ENCODE measurements around the gene FNDC10. TPM values are rescaled to one million over a fixed set of nuclear protein-coding genes. Genes with fewer than 3 reads are reported as not detected.

The FNDC10 gene
- total RNA-seq, 1 experiment from 2014 or later = not detected

- Histone ChIP-seq H3K27ac (ENCODE audit: low read length) (no peak overlapping the region), H3K4me2 (ENCODE audit: low read depth, low read length, poor library complexity, severe bottlenecking) (no peak overlapping the region), H3K9me3 (ENCODE audit: low read length) (no peaks in the 10 kb centered on the region), H3K79me2 (ENCODE audit: low read length) (no peaks in the 10 kb centered on the region), H3K4me1 (ENCODE audit: low read length) (peaks cover 13% of the 10 kb centered on the region), H2AFZ (ENCODE audit: low read length) (no peak overlapping the region), H4K20me1 (ENCODE audit: insufficient read depth, low read depth, low read length) (no peaks in the 10 kb centered on the region), H3K9me2 (replicated peaks; ENCODE audit: insufficient read depth, low read length) (no peaks in the 10 kb centered on the region), H3K4me3 (ENCODE audit: low read length) (no peak overlapping the region), H3K9ac (ENCODE audit: low read length) (no peak overlapping the region), H3K36me3 (ENCODE audit: insufficient read depth, low read length) (no peaks in the 10 kb centered on the region), H3K27me3 (ENCODE audit: low read length) (no peaks in the 10 kb centered on the region)
- peak; percentile 56 for DNase-seq
Measured at GRCh38 chr1:1605034-1605591, 5.2 kb upstream of the FNDC10 start.

GRCh38 chr1:1604374-1605033, 4.6 kb upstream of the FNDC10 start:
- Histone ChIP-seq H3K9ac (ENCODE audit: low read length) (no peak overlapping the region), H3K79me2 (ENCODE audit: low read length) (no peaks in the 10 kb centered on the region), H3K4me2 (ENCODE audit: low read depth, low read length, poor library complexity, severe bottlenecking) (no peak overlapping the region), H3K4me1 (ENCODE audit: low read length) (peaks cover 13% of the 10 kb centered on the region), H3K9me3 (ENCODE audit: low read length) (no peaks in the 10 kb centered on the region), H3K4me3 (ENCODE audit: low read length) (no peak overlapping the region), H4K20me1 (ENCODE audit: insufficient read depth, low read depth, low read length) (no peaks in the 10 kb centered on the region), H3K27ac (ENCODE audit: low read length) (no peak overlapping the region), H3K27me3 (ENCODE audit: low read length) (no peaks in the 10 kb centered on the region), H3K36me3 (ENCODE audit: insufficient read depth, low read length) (no peaks in the 10 kb centered on the region), H3K9me2 (replicated peaks; ENCODE audit: insufficient read depth, low read length) (no peaks in the 10 kb centered on the region), H2AFZ (ENCODE audit: low read length) (no peak overlapping the region)
- DNase-seq = no peak

- Histone ChIP-seq H3K9me3 (ENCODE audit: low read length) (no peaks in the 10 kb centered on the region), H3K9me2 (replicated peaks; ENCODE audit: insufficient read depth, low read length) (no peaks in the 10 kb centered on the region), H3K27me3 (ENCODE audit: low read length) (no peaks in the 10 kb centered on the region), H3K36me3 (ENCODE audit: insufficient read depth, low read length) (no peaks in the 10 kb centered on the region), H3K4me1 (ENCODE audit: low read length) (peaks cover 13% of the 10 kb centered on the region), H3K4me2 (ENCODE audit: low read depth, low read length, poor library complexity, severe bottlenecking) (no peak overlapping the region), H3K9ac (ENCODE audit: low read length) (no peak overlapping the region), H3K79me2 (ENCODE audit: low read length) (no peaks in the 10 kb centered on the region), H3K4me3 (ENCODE audit: low read length) (no peak overlapping the region), H3K27ac (ENCODE audit: low read length) (no peak overlapping the region), H4K20me1 (ENCODE audit: insufficient read depth, low read depth, low read length) (no peaks in the 10 kb centered on the region), H2AFZ (ENCODE audit: low read length) (no peak overlapping the region)
- DNase-seq = no peak
Measured at GRCh38 chr1:1603671-1604373, 3.9 kb upstream of the FNDC10 start.

- Histone ChIP-seq H3K9me2 (replicated peaks; ENCODE audit: insufficient read depth, low read length) (no peaks in the 10 kb centered on the region), H3K9ac (ENCODE audit: low read length) (no peak overlapping the region), H2AFZ (ENCODE audit: low read length) (no peak overlapping the region), H3K79me2 (ENCODE audit: low read length) (no peaks in the 10 kb centered on the region), H3K27me3 (ENCODE audit: low read length) (no peaks in the 10 kb centered on the region), H3K36me3 (ENCODE audit: insufficient read depth, low read length) (no peaks in the 10 kb centered on the region), H3K9me3 (ENCODE audit: low read length) (no peaks in the 10 kb centered on the region), H4K20me1 (ENCODE audit: insufficient read depth, low read depth, low read length) (no peaks in the 10 kb centered on the region), H3K4me2 (ENCODE audit: low read depth, low read length, poor library complexity, severe bottlenecking) (no peak overlapping the region), H3K4me3 (ENCODE audit: low read length) (no peak overlapping the region), H3K4me1 (ENCODE audit: low read length) (peaks cover 15% of the 10 kb centered on the region), H3K27ac (ENCODE audit: low read length) (no peak overlapping the region)
- DNase-seq = peak; percentile 50
Measured at GRCh38 chr1:1602968-1603506, 3.1 kb upstream of the FNDC10 start.

- peak; percentile 49 for DNase-seq
- H3K27ac ChIP-seq (ENCODE audit: low read length) = no peak overlapping the region
Measured at GRCh38 chr1:1602304-1602967, 2.5 kb upstream of the FNDC10 start.

GRCh38 chr1:1601564-1602303, 1.8 kb upstream of the FNDC10 start:
- Histone ChIP-seq H3K27me3 (ENCODE audit: low read length) (no peaks in the 10 kb centered on the region), H3K27ac (ENCODE audit: low read length) (no peak overlapping the region), H2AFZ (ENCODE audit: low read length) (no peak overlapping the region), H3K9me3 (ENCODE audit: low read length) (no peaks in the 10 kb centered on the region), H3K4me1 (ENCODE audit: low read length) (peaks cover 21% of the 10 kb centered on the region), H3K36me3 (ENCODE audit: insufficient read depth, low read length) (no peaks in the 10 kb centered on the region), H3K9me2 (replicated peaks; ENCODE audit: insufficient read depth, low read length) (no peaks in the 10 kb centered on the region), H4K20me1 (ENCODE audit: insufficient read depth, low read depth, low read length) (no peaks in the 10 kb centered on the region), H3K4me3 (ENCODE audit: low read length) (no peak overlapping the region), H3K79me2 (ENCODE audit: low read length) (no peaks in the 10 kb centered on the region), H3K4me2 (ENCODE audit: low read depth, low read length, poor library complexity, severe bottlenecking) (no peak overlapping the region), H3K9ac (ENCODE audit: low read length) (no peak overlapping the region)
- DNase-seq = peak; percentile 38

More at GRCh38 chr1:1602304-1602967, 2.5 kb upstream of the FNDC10 start:
- no peak overlapping the region for H3K4me3 ChIP-seq (ENCODE audit: low read length)
- no peaks in the 10 kb centered on the region for H3K27me3 ChIP-seq (ENCODE audit: low read length)
- H2AFZ ChIP-seq (ENCODE audit: low read length) = no peak overlapping the region
- no peaks in the 10 kb centered on the region for H3K9me3 ChIP-seq (ENCODE audit: low read length)
- H4K20me1 ChIP-seq (ENCODE audit: insufficient read depth, low read depth, low read length) = no peaks in the 10 kb centered on the region
- peaks cover 20% of the 10 kb centered on the region for H3K4me1 ChIP-seq (ENCODE audit: low read length)
- no peaks in the 10 kb centered on the region for H3K79me2 ChIP-seq (ENCODE audit: low read length)
- H3K9me2 ChIP-seq (replicated peaks; ENCODE audit: insufficient read depth, low read length) = no peaks in the 10 kb centered on the region
- no peak overlapping the region for H3K4me2 ChIP-seq (ENCODE audit: low read depth, low read length, poor library complexity, severe bottlenecking)
- no peak overlapping the region for H3K9ac ChIP-seq (ENCODE audit: low read length)
- H3K36me3 ChIP-seq (ENCODE audit: insufficient read depth, low read length) = no peaks in the 10 kb centered on the region

GRCh38 chr1:1600861-1601563, 1.1 kb upstream of the FNDC10 start:
- no peaks in the 10 kb centered on the region for H3K9me3 ChIP-seq (ENCODE audit: low read length)
- no peaks in the 10 kb centered on the region for H3K9me2 ChIP-seq (replicated peaks; ENCODE audit: insufficient read depth, low read length)
- H3K79me2 ChIP-seq (ENCODE audit: low read length) = no peaks in the 10 kb centered on the region
- H3K9ac ChIP-seq (ENCODE audit: low read length) = no peak overlapping the region
- H4K20me1 ChIP-seq (ENCODE audit: insufficient read depth, low read depth, low read length) = no peaks in the 10 kb centered on the region
- no peak overlapping the region for H3K27ac ChIP-seq (ENCODE audit: low read length)
- H2AFZ ChIP-seq (ENCODE audit: low read length) = no peak overlapping the region
- no peak overlapping the region for H3K4me2 ChIP-seq (ENCODE audit: low read depth, low read length, poor library complexity, severe bottlenecking)
- DNase-seq = peak; percentile 34
- no peak overlapping the region for H3K4me3 ChIP-seq (ENCODE audit: low read length)
- H3K36me3 ChIP-seq (ENCODE audit: insufficient read depth, low read length) = no peaks in the 10 kb centered on the region
- peaks cover 21% of the 10 kb centered on the region for H3K4me1 ChIP-seq (ENCODE audit: low read length)
- H3K27me3 ChIP-seq (ENCODE audit: low read length) = no peaks in the 10 kb centered on the region
